PC-9 (cell line): ENCODE data around the gene AP3S2. TPM values are rescaled to one million over a fixed set of nuclear protein-coding genes. Genes with fewer than 3 reads are reported as not detected.

Experiments
- BruUV-seq: library from RNA; stranded (reverse); fragments of 400-500 nt; replicated peaks from 2 replicates; lab custom pipeline; 2021; lab: Mats Ljungman, UMichigan
- CTCF ChIA-PET: fragments of 300-600 bp; sonication (Branson Sonifier 250); formaldehyde crosslinking; loops from one replicate; lab custom pipeline; 2022; ENCODE audit warnings: antibody characterized with exemption; lab: Charles Lee
- POLR2A ChIA-PET: fragments of 300-600 bp; sonication (Branson Sonifier 250); formaldehyde crosslinking; loops from one replicate; lab custom pipeline; 2022; ENCODE audit warnings: antibody characterized with exemption; ENCODE audit not compliant: unreplicated experiment; lab: Charles Lee
- DNase-seq, 2 experiments: peaks; one replicate each; pipeline versions ENCODE4 v3.0.0 to v3.0.0-alpha.2; 2015 to 2022; ENCODE audit warnings: mixed read lengths in 1 of 2
- H2AFZ ChIP-seq: fragments of 200-600 bp; sonication (generic); 2 replicates; pipeline ENCODE4 v1.8.1; 2017; ENCODE audit warnings: antibody characterized with exemption
- H3F3A ChIP-seq: fragments of 200-600 bp; sonication (generic); 2 replicates; pipeline ENCODE4 v1.8.1; 2017; ENCODE audit warnings: antibody characterized with exemption, mild to moderate bottlenecking, low read depth; ENCODE audit not compliant: insufficient read depth
- H3K27ac ChIP-seq: fragments of 200-600 bp; sonication (generic); 2 replicates; pipeline ENCODE4 v1.6.1; 2016; ENCODE audit warnings: mixed run types
- H3K27me3 ChIP-seq: fragments of 200-600 bp; sonication (generic); 2 replicates; pipeline ENCODE4 v1.6.1; 2016; ENCODE audit warnings: low read depth, mixed run types; ENCODE audit not compliant: insufficient read depth
- H3K36me3 ChIP-seq: fragments of 200-600 bp; sonication (generic); 2 replicates; pipeline ENCODE4 v1.6.1; 2016; ENCODE audit warnings: low read depth, mixed run types
- H3K4me1 ChIP-seq: fragments of 200-600 bp; sonication (generic); replicated peaks from 2 replicates; pipeline ENCODE4 v1.6.1; 2016; ENCODE audit warnings: mixed run types; ENCODE audit not compliant: insufficient read depth
- H3K4me2 ChIP-seq: fragments of 200-600 bp; sonication (generic); 2 replicates; pipeline ENCODE4 v1.6.1; 2017; ENCODE audit warnings: mixed run types
- H3K4me3 ChIP-seq: fragments of 200-600 bp; sonication (generic); 2 replicates; pipeline ENCODE4 v1.6.1; 2016; ENCODE audit warnings: mixed run types
- H3K79me2 ChIP-seq: fragments of 200-600 bp; sonication (generic); 2 replicates; pipeline ENCODE4 v1.6.1; 2017; ENCODE audit warnings: low read depth, mixed run types
- H3K9me2 ChIP-seq: fragments of 200-600 bp; sonication (generic); 2 replicates; pipeline ENCODE4 v1.8.1; 2017; ENCODE audit warnings: mild to moderate bottlenecking; ENCODE audit not compliant: insufficient read depth
- H3K9me3 ChIP-seq: fragments of 200-600 bp; sonication (generic); 2 replicates; pipeline ENCODE4 v1.8.1; 2016; ENCODE audit warnings: low read depth; ENCODE audit not compliant: insufficient read depth
- H4K20me1 ChIP-seq: fragments of 200-600 bp; sonication (generic); 2 replicates; pipeline ENCODE4 v1.8.1; 2017; ENCODE audit not compliant: insufficient read depth
- CTCF ChIP-seq: fragments of 200-600 bp; sonication (generic); conservative IDR thresholded peaks from 2 replicates; pipeline ENCODE4 v1.6.1; 2017; ENCODE audit warnings: mixed run types, antibody characterized with exemption, mild to moderate bottlenecking, moderate library complexity
- EZH2 ChIP-seq: fragments of 200-600 bp; sonication (generic); IDR thresholded peaks from 2 replicates; pipeline ENCODE4 v1.8.0; 2017; ENCODE audit warnings: antibody characterized with exemption, low read depth
- intact Hi-C: fragments of 100-400 bp; cut with micrococcal nuclease; formaldehyde crosslinking; loops from one replicate; pipeline ENCODE4 v1.10.0; 2022; ENCODE audit not compliant: unreplicated experiment
- total RNA-seq: library from RNA; stranded (reverse); gene quantifications from 2 replicates; pipeline ENCODE4 v1.2.3, GENCODE V29; 2021

AP3S2 gene
- total RNA-seq, 1 experiment from 2014 or later = 57.6 TPM

GRCh38 chr15:89833966-89834365, 59.8 kb downstream of the AP3S2 start:
- Histone ChIP-seq H3K9me2 (no peaks in the 10 kb centered on the region), H3K36me3 (peaks cover 37% of the 10 kb centered on the region)

GRCh38 chr15:89830639-89831038, 63.2 kb downstream of the AP3S2 start:
- no peak overlapping the region for H3K4me3 ChIP-seq
- TF ChIP-seq CTCF = no peak
- ChIA-PET CTCF (no interaction called here), POLR2A (no interaction called here)
- peaks cover 54% of the 10 kb centered on the region for H3K4me1 ChIP-seq
- intact Hi-C loops = no loop called here
- H3F3A ChIP-seq = peaks cover 51% of the 10 kb centered on the region
- H3K27me3 ChIP-seq = no peaks in the 10 kb centered on the region
- DNase-seq = no peak
- 0 out of 2 replicates have a peak overlapping the region, but pooled peaks have one; percentile 62 for H3K4me2 ChIP-seq
- peaks cover 33% of the 10 kb centered on the region for H3K36me3 ChIP-seq
- no peaks in the 10 kb centered on the region for H3K9me2 ChIP-seq
- no peaks in the 10 kb centered on the region for H4K20me1 ChIP-seq
- no peaks in the 10 kb centered on the region for H3K9me3 ChIP-seq
- BruUV-seq = no TSS peak
- H3K27ac ChIP-seq = no peak overlapping the region
- no peak overlapping the region for H2AFZ ChIP-seq
- H3K79me2 ChIP-seq = peaks cover 9% of the 10 kb centered on the region

More at GRCh38 chr15:89833966-89834365, 59.8 kb downstream of the AP3S2 start:
- Histone ChIP-seq H3K4me1 (peaks cover 59% of the 10 kb centered on the region), H3K9me3 (no peaks in the 10 kb centered on the region), H3K4me3 (no peak overlapping the region), H3K27ac (no peak overlapping the region), H3K4me2 (no peak overlapping the region), H3F3A (peaks cover 59% of the 10 kb centered on the region), H4K20me1 (no peaks in the 10 kb centered on the region), H3K27me3 (no peaks in the 10 kb centered on the region), H3K79me2 (peaks cover 9% of the 10 kb centered on the region), H2AFZ (no peak overlapping the region)
- DNase-seq = no peak
- intact Hi-C loops = no loop called here
- CTCF ChIA-PET = no interaction called here
- POLR2A ChIA-PET = no interaction called here
- no peak for TF ChIP-seq CTCF
- TF ChIP-seq EZH2 = no peak
- no TSS peak for BruUV-seq

- BruUV-seq = no TSS peak
- H3K27ac ChIP-seq = peak overlapping the region; percentile 79
- H2AFZ ChIP-seq = no peak overlapping the region
- peaks cover 25% of the 10 kb centered on the region for H3K36me3 ChIP-seq
- ChIA-PET CTCF (no interaction called here), POLR2A (interaction anchor here (0.6 kb wide), 1 partner anchor 264 kb away, joined by 3 read pairs; no protein-coding TSS in a partner anchor)
- no peaks in the 10 kb centered on the region for H3K9me3 ChIP-seq
- peaks cover 54% of the 10 kb centered on the region for H3K4me1 ChIP-seq
- DNase-seq = no peak
- peaks cover 43% of the 10 kb centered on the region for H3F3A ChIP-seq
- H4K20me1 ChIP-seq = no peaks in the 10 kb centered on the region
- intact Hi-C loops = no loop called here
- no peaks in the 10 kb centered on the region for H3K9me2 ChIP-seq
- no peak overlapping the region for H3K4me3 ChIP-seq
- no peaks in the 10 kb centered on the region for H3K27me3 ChIP-seq
- H3K4me2 ChIP-seq = peak overlapping the region; percentile 62
- TF ChIP-seq EZH2 (no peak), CTCF (no peak)
- peaks cover 1% of the 10 kb centered on the region for H3K79me2 ChIP-seq
Observed at GRCh38 chr15:89829616-89830440, 64.0 kb downstream of the AP3S2 start.
